NOMO-1 treated with dmso at 0.1 percent for 144 hours (cell line): ENCODE results near the gene ATP8B2.

Source experiments
- DNase-seq: peaks from one replicate; lab custom pipeline; 2025; ENCODE audit not compliant: unreplicated experiment; lab: John Stamatoyannopoulos, UW

Gene ATP8B2

DNA sequence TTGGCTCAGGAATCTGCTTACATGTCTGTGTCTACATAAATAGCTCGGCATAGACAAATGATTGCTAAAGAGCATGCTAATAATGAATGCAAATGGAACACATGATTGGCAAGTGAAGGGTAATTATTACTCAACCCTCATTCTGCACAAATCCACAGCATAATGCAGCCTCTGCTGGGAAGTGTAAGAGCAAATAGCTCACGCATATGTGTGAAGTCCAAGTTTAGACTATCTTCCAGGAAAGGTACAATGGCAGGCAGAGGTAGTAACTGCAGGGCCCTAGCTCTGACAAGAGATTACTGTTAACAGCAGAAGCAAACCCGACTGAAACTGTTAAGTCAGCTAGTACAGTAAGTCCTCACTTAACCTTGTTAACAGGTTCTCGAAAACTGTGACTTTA lies 72.8 kb downstream of the ATP8B2 start:
- DNase-seq, result peak; percentile 12

DNA sequence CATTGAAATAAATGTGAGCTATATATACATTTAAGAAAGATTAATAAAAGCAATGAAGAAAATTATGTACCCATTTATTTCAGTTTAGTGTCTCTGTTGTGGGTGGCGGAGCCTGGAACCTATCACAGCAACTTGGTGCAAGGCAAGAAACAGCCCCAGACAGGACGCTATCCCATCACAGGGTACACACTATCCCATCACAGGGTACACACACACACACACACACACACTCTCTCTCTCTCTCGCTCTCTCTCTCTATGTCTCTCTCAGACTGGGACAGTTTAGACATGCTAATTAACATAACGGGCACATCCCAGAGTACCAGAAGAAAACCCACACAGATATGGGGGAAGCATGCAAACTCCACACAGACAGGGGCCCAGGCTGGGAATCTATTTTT lies 73.4 kb downstream of the ATP8B2 start:
- DNase-seq, result no peak

DNA sequence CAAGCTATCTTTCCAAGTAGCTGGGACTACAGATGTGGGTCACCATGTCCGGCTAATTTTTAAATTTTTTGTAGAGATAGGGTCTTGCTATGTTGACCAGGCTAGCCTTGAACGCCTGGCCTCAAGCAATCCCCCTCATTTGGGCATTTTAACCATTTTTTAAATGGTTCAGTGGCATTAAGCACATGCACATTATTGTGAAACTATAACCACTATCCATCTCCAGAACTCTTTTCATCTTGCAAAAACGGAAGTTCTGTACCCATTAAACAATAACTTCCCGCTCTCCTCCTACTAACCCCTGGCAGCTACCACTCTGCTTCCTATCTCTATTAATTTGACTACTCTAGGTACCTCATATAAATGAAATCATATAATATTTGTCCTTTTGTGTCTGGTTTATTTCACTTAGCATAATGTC lies 75.1 kb downstream of the ATP8B2 start:
- peak; percentile 81 for DNase-seq
